ENCODE measurements around the gene SPAAR.

Gene SPAAR

GRCh38 chr9:35951736-35952135 lies 42.4 kb downstream of the SPAAR start:
- no peak for DNase-seq

- no peak for DNase-seq
These were observed 43.4 kb downstream of the SPAAR start for GRCh38 chr9:35952526-35953191.

- no peak for DNase-seq
These were observed 45.8 kb downstream of the SPAAR start for GRCh38 chr9:35954942-35955546.

GRCh38 chr9:35956651-35957050 lies 47.4 kb downstream of the SPAAR start:
- no peak for DNase-seq

GRCh38 chr9:35958104-35958837 lies 49.0 kb downstream of the SPAAR start, which contains the start of gene OR2S2:
TSS of gene OR2S2 (minus strand) at chr9:35958154. CDS start at chr9:35958098, 56 bp downstream.
- DNase-seq, result no peak

GRCh38 chr9:35960039-35960655 lies 50.9 kb downstream of the SPAAR start:
- DNase-seq, result no peak

All from activated T-cell treated with anti-CD3 and anti-CD28 coated beads for 4 hours (primary cell).